AG10803 (cell line): ENCODE measurements around the gene NDUFS2.

ENCODE experiments used
- DNase-seq: peaks from one replicate; pipeline ENCODE4 v3.0.0; 2010; ENCODE audit warnings: low read depth
- H3K4me3 ChIP-seq: 2 replicates; pipeline ENCODE4 v1.5.1; 2011; ENCODE audit warnings: mild to moderate bottlenecking, low read length, control low read depth
- TF ChIP-seq, protein P1 (sequence below): conservative IDR thresholded peaks from 2 replicates; pipeline ENCODE4 v1.5.1; 2011; ENCODE audit warnings: mild to moderate bottlenecking, low read length, control low read depth, inconsistent platforms

The NDUFS2 gene

DNA sequence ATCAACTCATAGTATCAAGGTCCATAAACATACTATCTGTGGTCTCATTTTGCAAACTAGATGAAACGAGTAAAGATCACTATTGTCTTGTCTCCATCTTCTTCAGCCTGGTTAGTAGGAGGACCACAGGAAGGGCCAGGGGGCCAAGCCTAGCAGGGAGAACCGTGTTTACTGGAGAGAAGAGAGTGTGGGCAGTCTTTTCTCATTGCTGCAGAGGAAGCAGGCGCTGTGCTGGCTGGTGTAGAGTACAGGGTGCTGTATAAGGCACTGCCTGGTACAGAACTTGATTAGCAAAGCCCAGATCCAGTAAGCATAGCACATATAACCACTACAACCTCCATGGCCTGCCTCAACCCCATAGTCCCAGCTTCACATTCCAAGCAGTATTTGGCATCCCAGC lies 14.9 kb upstream of the NDUFS2 start:
- TF ChIP-seq, protein P1, sequence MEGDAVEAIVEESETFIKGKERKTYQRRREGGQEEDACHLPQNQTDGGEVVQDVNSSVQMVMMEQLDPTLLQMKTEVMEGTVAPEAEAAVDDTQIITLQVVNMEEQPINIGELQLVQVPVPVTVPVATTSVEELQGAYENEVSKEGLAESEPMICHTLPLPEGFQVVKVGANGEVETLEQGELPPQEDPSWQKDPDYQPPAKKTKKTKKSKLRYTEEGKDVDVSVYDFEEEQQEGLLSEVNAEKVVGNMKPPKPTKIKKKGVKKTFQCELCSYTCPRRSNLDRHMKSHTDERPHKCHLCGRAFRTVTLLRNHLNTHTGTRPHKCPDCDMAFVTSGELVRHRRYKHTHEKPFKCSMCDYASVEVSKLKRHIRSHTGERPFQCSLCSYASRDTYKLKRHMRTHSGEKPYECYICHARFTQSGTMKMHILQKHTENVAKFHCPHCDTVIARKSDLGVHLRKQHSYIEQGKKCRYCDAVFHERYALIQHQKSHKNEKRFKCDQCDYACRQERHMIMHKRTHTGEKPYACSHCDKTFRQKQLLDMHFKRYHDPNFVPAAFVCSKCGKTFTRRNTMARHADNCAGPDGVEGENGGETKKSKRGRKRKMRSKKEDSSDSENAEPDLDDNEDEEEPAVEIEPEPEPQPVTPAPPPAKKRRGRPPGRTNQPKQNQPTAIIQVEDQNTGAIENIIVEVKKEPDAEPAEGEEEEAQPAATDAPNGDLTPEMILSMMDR: no peak
- H3K4me3 ChIP-seq: no peak overlapping the region
- DNase-seq: no peak

DNA sequence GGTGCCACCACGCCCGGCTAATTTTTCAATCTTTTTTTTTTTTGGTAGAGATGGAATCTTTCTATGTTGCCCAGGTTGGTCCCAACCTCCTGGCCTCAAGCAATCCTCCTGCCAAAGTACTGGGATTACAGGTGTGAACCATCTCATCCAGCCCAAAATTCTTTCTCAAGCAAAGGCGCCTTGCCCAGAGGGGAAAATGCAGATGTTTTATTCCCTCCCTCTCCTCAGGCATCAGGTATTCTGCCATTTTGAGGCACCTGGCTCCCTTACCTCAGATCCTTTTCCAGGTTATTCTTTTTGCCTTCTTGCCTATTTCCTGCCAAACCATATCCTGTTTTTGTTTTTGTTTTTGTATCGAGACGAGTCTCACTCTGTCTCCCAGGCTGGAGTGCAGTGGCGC lies 13.8 kb upstream of the NDUFS2 start:
- no peak overlapping the region for H3K4me3 ChIP-seq
- TF ChIP-seq, protein P1: no peak
- DNase-seq: no peak

DNA sequence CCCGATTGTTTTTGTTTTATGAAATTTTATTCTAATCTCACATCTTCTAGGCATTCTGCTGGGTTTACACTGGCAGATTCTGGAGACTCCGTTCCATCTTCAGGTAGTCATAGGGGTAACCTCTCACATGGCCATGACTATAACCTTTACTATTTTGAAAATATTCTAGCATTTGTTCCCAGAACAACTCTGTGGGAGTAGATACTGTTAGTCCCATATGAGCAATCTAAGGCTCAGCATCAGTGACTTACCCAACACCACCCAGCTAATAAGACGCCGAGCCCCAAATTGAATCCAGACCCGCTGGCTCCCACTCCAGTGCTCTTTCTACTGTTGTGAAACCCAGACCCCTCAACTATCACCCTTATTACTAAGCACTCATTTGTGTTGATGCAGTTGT lies 13.1 kb upstream of the NDUFS2 start:
- peak; percentile 39 for DNase-seq
- TF ChIP-seq, protein P1: no peak

DNA sequence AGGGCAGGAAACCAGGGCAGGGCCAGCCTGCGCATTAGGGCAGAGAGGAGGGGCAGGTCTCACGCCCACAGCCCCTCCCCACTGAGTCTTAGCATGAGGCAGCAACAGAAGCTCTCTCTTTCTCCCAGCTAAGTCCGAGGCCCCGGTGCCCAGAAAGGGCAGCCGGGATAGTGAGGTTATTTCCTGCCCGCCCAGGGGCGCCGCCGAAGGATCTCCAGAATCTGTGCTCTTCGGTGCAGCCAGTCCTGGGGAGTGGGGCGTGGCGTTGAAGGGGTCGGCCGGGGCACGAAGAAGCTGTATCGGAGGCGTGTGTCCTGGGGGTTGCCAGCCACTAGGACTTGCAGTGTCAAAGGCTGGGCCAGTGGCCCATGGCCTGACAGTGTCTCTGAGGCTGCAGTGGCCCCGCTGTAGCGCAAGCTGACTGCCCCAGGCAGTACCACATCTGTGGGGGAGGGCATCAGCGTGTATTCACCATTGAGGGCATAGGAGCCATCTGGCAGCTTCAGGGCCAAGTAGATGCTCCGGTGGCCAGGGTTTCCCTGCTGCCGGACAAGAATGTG lies 11.1 kb upstream of the NDUFS2 start:
- no peak overlapping the region for H3K4me3 ChIP-seq
- TF ChIP-seq, protein P1: no peak
- DNase-seq: no peak

More for the DNA sequence above, 13.1 kb upstream of the NDUFS2 start:
- H3K4me3 ChIP-seq: no peak overlapping the region

DNA sequence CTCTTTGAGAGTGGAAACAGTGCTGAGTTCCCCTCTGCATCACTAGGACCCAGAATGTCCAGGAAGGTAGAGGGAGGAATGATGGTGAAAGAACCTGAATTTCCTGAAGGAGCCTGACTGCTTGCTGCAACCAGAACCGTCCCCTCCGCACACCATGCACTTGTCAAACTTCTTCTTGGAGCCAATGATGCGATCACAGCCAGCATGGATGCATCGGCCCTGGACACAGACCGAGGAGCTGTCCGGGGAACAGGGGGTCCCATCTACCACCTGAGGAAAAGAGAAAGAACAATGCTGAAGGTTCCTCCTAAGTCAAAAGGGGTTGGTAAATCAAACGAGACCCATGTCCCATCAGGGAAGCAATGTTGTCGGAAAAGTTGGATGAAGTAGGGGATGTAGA lies 10.2 kb upstream of the NDUFS2 start:
- DNase-seq: no peak
- H3K4me3 ChIP-seq: no peak overlapping the region
- TF ChIP-seq, protein P1: no peak

DNA sequence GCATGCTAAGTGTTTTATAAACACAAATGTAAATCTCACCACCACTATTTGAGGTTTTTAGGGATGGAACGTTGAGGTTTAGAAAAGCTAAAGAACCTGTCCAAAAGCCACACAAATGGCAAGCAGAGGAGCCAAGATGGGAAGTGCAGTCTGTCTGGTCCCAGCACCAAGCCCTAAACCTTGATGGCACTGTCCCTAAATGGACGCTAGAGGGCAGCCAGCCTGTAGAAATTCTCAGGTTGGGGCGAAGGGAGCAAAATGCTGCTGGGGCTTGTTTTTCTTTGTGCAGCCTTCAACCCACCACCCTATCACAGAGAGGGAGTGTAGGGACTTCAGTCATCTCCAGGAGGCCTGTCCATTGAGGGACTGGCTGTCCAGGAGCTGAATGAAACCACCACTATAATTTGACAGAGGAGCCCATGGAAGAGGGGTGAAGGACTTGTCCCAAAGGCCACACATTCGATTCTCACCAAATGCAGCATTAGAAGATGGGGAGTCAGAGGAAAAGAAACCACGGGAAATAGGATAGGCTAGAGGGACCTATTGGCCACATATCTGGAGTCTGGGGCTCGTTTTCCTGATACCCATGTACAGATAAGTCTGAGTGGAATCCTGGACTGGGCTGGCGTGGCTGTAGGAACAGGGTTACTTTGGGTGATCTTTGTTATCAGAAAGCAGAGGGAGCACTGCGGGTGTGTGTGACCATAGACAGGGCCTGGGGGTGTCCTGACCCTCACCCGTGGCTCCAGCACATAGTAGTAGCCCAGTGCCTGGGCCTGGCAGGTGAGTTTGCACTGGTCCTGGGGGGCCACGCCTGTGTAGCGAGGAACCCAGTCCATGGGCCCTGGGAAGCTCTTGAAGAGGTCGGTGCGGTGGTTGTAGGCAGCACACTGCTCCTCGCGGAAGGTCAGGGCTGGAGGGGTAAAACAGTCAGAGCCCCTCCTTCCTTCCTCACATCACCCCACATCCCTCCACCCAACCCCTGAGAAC lies 9.4 kb upstream of the NDUFS2 start:
- DNase-seq: peak; percentile 69
- TF ChIP-seq, protein P1: peak; percentile 92
- no peak overlapping the region for H3K4me3 ChIP-seq
